WI38 (cell line): ENCODE measurements around the gene SFXN3.
A peak's percentile ranks its signal among the peaks of the same experiment; 100 is the strongest.

Experiments
- H3K4me3 ChIP-seq: 2 replicates; pipeline ENCODE4 v1.5.1; 2011; ENCODE audit warnings: low read depth, mild to moderate bottlenecking, control low read depth, low read length
- CTCF ChIP-seq: IDR thresholded peaks from 2 replicates; pipeline ENCODE4 v1.5.1; 2012; ENCODE audit warnings: low read depth, mild to moderate bottlenecking, control low read depth, low read length

The SFXN3 gene

GRCh38 chr10:101018600-101019439 is 12.2 kb upstream of the SFXN3 start:
- H3K4me3 ChIP-seq: no peak overlapping the region
- TF ChIP-seq CTCF: peak; percentile 75

GRCh38 chr10:101019440-101019703 is 11.7 kb upstream of the SFXN3 start:
- no peak for TF ChIP-seq CTCF
- no peak overlapping the region for H3K4me3 ChIP-seq

- no peak for TF ChIP-seq CTCF
- no peak overlapping the region for H3K4me3 ChIP-seq
Observed at GRCh38 chr10:101020427-101021075, 10.5 kb upstream of the SFXN3 start.

GRCh38 chr10:101021239-101021638 is 9.8 kb upstream of the SFXN3 start:
- no peak for TF ChIP-seq CTCF
- no peak overlapping the region for H3K4me3 ChIP-seq

- TF ChIP-seq CTCF: no peak
- no peak overlapping the region for H3K4me3 ChIP-seq
Observed at GRCh38 chr10:101021692-101022251, 9.3 kb upstream of the SFXN3 start.

GRCh38 chr10:101022967-101023705 is 7.9 kb upstream of the SFXN3 start:
- TF ChIP-seq CTCF: no peak

More at GRCh38 chr10:101022967-101023705, 7.9 kb upstream of the SFXN3 start:
- H3K4me3 ChIP-seq: no peak overlapping the region
